ENCODE data around the gene RELT.

RELT gene

DNA sequence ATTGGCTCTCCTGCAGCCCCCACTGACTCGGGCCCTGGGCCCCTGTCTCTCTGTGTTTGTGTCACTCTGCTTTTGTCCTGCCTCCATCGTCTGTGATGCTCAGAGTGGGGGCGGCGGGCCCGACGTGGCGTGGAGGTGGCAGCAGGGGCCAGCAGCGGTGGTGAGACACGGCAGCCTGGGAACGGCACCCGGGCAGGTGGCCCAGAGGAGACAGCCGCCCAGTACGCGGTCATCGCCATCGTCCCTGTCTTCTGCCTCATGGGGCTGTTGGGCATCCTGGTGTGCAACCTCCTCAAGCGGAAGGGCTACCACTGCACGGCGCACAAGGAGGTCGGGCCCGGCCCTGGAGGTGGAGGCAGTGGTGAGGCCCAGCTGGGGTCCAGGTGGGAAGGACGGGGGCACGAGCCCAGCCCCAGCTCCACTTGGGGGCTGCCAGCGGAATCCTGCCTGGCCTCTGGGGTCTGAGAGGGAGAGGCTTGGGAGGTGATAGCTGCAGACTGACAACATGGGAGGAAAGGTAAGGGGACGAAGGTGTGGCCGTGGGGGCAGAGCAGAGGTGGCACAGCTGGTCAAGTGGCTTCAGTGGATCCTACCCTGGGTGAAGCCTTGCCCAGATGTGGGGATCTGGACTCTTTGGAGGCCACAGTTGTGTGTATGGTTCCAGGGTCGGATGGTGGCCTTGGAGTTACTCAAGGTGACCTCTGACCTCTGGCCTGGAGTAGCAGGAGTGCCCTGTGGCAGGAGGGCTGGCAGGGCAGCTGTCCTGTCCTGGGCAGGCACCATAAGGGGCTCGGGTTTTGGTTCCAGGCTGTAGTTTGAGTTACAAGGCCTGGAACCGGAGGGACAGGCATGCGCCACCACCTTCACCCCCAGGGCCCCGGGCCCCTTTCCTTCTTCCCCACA, 16.2 kb downstream of the RELT start:
- DNase-seq (ENCODE audit: low spot score): no peak

DNA sequence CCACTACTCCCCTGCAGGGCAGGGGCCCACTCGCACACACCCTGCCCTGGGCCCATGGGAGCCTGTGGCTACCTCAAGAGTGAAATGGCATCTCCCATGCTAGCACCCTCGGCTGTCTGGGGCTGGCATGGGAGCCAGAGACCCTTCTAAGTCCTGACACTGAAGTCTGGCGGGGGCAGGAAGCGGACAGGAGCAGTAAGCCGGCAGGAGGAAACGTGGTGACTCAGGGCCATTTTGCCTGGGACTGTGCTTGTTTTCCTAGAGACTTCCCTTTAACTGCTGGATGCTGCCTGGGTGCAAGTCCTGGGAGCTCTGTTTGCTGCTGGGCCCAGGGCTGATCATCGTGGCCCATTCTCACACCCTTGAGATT, 16.8 kb downstream of the RELT start:
- DNase-seq (ENCODE audit: low spot score): peak; percentile 80

DNA sequence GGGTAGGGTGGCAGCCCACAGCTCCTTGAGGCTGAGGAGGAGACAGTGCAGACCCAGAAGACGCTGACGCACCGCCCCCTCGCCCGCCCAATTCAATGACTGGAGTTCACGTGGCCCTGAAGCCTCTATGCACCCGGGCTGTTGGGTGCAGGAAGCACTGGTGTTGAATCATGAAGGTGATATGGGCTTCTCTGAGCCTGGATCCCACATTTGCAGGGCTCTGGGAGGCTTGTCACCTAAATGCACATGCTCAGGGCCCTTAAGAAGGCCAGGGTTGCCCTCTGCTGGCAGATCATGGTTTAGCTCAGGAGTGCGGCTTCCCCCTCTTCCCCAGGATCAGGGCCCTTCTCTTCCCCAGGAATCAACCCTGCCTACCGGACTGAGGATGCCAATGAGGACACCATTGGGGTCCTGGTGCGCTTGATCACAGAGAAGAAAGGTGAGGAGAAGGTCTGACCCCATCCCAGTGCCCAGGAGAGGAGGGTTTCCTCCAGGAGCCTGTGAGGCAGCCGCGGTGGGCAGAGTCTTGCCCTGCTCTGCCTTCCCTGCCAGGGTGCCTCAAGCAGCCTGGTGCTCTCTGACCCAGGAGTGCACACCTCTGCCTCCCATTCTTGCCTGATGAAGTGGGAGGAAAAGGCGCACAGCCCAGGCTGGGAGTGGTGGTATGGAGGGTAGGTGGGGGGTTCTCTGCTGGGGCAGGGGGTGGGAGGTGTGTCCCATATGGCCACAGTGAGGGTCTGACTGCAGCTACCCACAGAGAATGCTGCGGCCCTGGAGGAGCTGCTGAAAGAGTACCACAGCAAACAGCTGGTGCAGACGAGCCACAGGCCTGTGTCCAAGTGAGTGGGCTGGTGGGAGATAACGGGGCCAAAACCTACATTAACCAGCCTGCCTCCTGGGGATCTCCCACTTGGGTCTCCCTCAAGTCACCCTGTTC, 17.5 kb downstream of the RELT start:
- DNase-seq (ENCODE audit: low spot score): peak; percentile 70

DNA sequence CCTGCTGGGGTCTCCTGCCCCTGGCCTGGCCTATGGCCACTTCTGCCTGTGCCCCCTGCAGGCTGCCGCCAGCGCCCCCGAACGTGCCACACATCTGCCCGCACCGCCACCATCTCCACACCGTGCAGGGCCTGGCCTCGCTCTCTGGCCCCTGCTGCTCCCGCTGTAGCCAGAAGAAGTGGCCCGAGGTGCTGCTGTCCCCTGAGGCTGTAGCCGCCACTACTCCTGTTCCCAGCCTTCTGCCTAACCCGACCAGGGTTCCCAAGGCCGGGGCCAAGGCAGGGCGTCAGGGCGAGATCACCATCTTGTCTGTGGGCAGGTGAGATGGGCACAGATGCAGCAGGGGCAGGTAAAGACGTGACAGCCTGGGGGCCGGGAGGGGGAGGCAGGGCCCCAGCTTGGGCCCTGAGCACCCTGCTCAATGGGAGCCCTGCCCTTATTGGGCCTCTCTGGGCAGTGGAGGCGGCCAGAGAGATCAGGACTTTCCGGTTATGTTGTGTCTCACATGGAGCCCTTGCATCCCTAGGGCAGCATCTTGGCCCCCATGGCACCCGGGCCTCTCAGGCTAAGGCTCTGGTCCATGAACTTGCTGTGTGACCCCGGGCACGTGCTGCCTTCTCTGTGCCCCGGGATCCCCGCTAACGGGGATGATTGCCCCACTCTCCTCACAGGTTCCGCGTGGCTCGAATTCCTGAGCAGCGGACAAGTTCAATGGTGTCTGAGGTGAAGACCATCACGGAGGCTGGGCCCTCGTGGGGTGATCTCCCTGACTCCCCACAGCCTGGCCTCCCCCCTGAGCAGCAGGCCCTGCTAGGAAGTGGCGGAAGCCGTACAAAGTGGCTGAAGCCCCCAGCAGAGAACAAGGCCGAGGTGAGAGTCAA, 18.5 kb downstream of the RELT start:
- DNase-seq (ENCODE audit: low spot score): no peak

DNA sequence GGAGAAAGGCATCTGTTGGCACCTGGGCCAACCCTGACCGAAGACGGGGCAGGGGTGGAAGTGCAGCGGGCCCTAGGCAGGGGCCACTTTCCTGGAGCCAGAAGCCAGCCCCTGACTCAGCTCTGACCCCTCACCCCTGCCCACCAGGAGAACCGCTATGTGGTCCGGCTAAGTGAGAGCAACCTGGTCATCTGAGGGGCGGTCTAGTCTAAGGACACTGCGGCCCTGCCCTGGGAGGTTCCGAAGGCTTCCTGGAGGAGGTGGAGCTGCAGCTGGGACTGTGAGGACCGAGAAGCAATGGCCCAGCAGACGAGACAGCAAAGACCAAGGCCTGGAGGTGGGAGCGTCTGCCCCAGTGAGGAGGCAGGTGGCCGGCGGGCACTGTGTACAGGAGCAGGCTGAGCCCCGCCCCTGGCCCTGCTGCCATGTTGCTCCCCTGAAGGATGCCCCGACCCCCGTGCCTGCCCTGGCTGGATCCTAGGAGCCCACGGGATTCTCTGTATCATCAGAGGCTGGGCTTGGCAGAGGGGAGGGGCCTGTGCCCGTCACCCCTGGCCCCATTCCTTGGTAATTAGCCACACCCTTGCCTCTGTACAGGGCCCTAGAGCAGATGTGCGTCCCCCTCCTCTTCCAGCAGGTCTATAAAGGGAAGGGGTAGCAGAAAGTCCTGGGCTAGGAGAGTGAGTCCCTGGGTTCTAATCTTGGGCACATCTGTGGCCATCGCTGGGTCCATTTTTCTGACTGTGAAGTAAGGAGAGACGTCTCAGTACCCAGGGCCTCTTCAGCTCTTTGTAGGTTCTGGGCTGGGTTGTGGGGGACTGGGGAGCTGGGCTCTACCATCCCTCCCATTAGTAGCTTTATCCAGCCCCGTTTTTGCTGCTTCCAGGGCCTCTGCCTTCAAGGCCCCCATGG, 19.4 kb downstream of the RELT start:
- no peak for DNase-seq (ENCODE audit: low spot score)

DNA sequence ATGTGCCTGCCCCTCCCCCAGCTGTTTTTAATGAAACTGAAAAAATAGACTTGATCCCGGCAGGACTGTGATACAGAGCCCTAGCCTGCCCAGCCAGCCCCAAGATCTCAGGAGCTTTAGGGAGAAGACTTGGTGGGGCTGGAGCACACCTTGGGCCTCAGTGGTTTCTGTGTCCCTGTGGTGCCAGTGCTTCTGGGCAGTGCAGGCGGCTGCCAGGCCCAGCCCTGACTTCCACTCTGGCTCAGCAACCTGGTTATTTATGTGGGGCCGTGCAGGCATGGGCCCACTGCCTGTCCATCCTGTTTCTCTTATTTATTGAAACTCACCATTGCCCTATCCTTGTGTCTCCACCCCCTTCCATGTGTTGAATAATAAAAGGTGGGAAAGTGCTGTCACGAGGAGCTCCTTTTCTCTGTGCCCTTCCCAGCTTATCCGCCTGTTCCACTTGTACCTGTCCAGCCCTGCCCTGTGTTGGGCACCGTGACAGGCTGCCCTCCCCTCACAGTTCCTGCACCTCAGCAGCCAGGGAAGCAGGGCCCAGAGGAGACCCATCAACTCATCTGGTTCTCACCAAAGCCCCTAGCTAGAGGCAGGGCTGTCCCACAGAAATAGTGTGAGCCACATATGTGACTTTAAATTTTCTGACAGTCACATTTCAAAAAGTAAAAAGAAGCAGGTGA, 20.2 kb downstream of the RELT start:
- DNase-seq (ENCODE audit: low spot score): no peak

DNA sequence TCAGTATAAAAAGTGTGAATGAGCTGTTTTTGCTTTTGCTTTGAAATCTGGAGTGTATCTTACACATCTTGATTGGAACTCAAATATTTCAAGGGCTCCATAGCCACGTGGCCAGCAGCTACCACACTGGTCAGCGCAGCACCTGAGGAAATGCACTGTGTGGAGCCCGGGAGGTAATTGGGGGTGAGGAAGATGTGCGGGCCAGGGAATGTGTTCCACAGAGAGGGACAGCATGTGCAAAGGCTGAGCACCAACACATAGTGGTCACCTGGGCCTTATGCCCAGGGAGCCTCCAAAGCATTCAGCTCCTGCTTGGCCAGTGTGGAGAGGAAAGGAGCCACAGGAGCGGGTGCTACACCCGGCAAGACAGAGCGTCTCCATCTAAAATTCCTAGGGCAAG, 20.8 kb downstream of the RELT start:
- no peak for DNase-seq (ENCODE audit: low spot score)

DNA sequence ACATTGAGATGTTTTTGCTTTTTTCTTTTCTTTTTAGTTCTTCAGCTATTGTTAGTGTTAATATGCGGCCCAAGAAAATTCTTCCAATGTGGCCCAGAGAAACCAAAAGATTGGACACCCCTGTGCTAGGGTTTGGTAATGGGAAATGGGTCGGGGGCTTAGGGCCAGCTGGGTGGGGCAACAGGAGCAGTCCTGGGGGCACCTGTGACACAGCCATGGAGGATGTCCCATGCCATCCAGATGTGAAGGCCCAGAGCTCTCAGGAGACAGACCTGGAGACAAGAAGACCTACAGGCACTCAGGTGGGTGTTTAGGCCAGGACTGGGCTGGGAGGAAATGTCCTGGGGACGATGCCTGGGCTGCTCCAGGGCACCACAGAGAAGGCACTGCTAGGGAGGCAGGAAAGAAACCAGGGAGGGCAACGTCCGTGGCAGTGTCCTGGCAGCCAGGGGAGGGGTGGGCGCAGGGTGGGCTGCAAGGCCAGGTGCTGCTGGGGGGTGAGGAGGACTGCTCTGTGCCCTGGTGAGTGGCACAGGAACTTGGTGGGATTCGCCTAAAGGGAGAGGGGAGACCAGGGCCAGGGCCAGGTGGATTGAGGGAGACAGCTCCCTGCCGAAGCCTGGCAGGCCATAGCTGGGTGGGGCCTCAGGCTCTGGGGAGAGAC, 21.4 kb downstream of the RELT start:
- no peak for DNase-seq (ENCODE audit: low spot score)

DNA sequence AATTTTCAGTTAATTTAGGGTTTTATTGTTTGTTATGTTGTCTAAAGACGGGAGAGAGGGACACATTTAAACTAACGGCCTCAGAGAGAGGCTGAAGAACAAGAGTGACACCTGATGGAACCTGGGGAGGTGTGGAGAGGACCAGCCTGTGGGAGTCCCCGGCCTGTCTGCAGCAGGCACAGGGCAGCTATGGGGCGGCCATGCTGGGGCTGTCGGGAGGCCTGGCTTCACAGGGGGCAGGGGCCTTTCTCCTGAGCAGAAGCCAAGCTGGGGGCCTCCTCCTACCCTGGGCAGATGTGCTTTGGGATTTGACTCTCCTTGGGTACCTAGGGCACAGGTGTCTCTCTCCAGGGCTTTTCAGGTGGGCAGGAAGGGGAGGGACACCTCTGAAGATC, 21.9 kb downstream of the RELT start:
- DNase-seq (ENCODE audit: low spot score): no peak

DNA sequence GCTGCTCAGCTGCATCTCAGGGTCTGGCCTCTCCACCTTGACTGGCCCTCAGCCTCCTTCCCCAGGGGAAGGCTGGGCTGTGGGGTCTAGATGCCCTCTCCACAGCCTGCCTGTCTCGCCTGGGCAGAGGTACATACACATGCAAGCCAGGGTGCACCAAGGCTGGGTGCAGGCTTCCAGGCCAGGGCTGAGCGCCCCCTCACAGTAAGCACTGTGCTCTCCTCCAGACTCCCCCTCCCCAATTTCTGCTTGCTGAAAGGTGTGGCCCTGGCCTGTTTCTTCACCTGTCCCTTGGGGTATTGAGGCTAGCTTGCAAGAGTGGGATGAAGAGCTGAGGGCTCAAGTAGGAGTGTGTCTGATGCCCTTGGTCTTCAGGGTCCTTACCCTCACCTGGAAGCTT, 22.5 kb downstream of the RELT start:
- DNase-seq (ENCODE audit: low spot score): no peak

DNA sequence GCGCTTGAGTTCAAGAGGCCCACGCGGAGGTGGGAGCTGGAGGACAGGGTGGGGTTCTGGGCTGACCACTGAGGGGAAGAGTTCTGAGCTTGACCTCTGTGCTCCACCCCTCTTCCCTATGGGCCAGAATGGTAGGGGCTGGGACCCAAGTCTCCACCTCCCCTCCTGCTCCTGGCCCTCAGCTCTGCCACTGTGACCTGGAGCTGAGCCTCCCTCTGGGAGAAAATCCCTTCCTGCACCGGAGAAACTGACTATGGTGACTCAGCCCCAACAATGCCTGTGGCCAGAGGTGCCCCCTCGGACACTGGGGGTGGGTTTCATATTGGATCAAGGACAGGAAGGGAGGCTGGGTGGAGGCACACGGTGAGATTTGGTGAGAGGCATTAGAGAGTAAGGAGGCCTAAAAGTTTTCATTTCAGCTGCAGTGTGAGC, 23.0 kb downstream of the RELT start:
- no peak for DNase-seq (ENCODE audit: low spot score)

DNA sequence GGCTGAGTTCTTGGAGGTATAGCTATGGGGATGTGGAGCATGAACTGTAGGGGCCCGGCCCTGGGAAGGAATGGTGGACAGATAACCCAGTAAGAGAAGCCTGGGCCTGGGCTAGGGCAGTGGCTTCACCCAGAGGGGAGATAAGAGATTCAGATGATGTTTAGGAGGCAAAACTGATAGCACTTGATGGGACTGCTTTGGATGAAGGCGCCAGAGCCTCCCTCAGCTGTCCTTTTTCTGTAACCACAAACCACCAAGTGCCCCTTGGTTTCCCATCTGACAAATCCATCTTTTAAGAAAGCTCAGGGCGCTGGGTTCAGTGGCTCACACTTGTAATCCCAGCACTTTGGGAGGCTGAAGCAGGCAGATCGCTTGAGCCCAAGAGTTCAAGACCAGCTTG, 23.4 kb downstream of the RELT start:
- no peak for DNase-seq (ENCODE audit: low spot score)

DNA sequence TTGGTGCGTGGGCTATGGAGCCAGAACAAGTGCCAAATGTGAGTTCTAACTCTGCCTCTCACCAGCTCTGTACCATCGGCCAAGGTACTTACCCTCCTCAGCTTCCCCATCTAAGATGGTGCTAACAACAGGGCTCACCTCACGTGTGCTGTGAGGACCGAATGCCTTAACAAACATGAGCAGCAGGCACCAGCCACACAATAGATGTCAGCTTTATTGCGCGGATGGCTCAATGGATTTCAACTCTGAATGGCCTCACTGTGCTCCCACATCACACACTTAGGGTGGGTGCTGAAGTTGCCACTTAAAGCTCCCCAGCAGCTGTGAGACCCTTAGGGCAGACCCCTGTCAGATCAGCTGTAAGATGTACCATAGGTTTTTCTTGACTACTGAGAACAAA, 24.1 kb downstream of the RELT start:
- DNase-seq (ENCODE audit: low spot score): no peak

DNA sequence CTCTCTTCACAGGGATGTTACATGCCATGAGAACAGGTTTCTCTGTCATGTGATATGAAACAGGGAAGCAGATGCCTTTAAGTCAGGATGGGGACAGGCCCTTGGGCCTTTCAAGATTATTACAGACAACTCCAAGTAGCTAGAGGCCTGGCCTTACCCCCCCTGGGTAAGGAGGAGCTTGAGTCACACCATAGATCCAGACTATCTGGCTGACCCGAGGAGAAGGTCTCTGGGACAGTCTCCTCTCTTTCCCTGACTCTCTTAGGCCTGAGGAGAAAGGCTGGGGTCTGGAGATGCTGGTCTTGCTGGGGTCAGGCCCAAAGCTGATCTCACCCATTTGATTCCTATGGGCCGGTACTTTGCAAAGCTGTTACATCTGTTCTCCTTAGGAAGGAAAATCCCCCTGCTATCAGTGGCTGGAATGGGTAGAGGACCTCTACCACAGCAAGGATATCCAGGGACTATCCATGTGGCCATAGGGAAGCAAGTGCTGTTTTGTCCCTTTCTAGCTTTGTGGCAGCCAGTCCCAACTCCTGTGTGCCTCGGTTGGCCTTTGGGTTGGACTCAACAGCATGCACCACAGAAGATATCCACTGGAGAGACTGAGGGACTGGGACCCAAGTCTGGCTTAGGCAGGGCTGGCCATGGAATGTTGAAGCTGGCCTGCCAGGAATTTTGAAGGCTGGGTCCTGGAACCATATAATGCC, 25.2 kb downstream of the RELT start:
- no peak for DNase-seq (ENCODE audit: low spot score)

DNA sequence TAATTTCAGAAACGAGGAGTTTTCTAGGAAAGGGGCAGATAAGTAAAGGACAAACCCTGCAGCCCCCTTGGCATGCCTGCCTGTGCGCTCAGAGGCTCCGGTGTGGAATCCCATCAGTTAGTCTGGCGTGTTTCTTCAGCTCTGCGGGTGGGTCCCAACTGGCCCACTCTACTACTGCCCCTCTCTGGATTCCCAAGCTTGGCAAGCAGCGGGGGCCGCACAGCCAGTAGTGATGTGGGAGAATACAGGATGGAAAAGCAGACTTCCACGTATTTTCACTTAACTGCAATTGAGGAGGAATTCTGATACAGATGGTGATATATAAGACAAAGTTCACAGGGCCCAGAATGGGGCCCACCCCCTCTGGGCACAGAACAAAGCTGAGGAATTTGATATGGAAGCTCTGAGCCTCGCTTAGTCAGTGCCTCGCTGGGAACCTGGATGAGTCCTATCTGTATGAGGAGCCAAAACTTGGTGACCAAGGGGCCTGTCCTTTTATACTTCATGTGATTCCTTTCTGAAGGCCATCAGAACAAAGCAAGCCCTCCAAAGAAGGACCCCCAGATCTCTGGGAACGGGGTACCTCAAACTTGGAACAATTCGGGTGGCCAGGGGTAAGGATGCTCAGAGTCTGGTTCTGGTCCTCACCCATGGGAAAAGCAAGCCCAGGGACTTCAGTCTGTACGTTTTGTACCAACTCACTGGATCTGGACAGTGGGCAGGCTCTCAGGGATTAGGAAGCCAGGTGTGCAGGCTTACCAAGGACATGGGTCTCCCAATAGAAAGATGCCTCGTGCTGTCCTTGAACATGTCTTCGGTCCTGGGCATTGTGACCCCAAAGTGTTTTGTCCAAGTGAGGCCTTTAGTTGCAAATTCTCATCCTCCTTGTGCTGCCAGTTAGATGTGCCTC, 26.0 kb downstream of the RELT start:
- DNase-seq (ENCODE audit: low spot score): no peak

DNA sequence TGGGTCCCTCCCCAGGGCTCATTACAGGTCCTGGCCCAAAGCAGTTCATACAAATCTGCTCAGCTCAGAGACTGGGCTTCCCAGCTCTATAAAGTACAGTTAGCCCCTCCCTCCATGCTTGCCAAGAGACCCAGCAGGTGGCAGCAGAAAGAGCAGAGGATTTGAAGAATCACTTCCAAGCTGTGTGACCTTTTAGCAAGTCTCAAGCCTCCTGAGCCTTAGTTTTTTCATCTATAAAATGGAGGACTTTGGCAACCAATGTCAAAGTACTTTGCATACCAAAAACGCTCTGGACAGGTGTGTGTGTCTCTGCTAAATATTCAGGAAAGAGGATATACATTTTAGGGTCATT, 26.6 kb downstream of the RELT start:
- DNase-seq (ENCODE audit: low spot score): no peak

DNA sequence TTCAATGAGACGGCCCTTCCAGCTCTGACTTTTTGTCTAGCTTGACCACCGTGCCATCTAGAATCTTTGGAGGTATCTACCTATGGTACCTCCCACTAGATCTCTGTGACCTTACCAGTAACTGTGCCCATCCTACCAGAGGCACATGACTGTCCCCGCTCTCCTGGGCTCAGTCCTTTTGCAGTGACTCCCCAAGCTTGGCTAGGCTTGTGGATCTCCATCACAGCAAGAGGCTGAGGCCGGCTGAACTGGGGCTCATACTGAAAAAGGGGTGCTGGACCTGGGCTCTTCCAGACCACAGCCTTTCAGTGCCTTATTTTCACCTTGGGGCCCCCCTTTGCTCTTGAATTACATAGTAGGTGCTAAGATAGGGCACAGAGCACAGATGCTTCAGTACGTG, 27.3 kb downstream of the RELT start:
- DNase-seq (ENCODE audit: low spot score): no peak

DNA sequence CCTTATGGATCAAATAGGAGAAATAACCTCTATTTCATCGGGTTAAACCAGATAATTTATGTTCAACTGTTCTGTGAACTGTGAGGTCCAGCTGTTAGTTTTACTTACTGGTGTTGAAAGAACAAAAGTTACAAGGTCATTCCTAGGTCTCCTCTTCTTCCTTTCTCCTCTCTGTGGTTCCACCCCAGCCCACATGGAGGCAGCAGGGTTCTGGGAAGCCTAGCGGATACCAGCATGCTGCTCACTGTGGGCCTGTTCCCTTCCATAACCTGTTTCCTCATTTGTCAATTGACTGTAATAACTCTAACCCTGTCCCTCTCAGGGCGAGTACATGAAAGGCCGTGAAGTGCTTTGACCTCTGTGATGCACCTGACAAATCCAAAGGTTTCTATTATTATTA, 27.8 kb downstream of the RELT start:
- DNase-seq (ENCODE audit: low spot score): peak; percentile 62

All from kidney capillary endothelial cell (primary cell).